Measurements from ENCODE around the gene HIGD1A.

Gene HIGD1A

DNA sequence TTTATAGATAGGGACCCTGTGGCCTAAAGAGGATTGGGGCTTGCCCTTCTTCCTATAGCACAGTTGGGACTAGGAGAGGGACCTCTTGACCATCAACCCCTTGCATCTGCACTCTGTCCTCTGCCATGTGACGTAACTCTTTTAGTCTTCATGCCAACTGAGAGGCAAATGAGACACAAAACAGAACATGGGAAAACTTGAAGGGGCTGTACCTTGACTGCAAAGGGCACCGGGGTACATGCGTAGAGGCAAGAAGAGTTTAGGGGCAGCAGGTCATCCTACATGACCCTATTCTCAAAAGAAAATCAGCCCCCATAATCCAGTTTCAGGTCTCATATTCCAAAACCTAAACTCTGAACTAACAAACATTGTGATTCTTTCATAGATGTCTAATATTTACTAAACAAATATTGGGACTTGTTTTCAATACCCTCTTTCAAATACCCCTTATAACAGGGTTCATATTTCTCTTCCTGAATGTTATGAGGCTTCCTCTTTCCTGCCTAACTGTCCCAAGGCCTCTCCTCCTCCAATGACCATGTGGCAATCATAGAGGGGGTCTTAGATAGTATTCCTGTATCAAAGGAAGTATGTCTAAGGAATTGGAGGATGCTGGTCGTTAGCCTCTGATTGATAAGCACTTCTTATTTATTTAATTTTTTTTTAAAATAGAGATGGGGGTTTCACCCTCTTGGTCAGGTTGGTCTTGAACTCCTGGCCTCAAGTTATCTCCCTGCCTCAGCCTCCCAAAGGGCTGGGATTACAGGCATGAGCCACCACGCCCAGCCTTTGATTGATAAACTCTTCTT is 25.5 kb upstream of the HIGD1A start:
- TF ChIP-seq, protein P1, sequence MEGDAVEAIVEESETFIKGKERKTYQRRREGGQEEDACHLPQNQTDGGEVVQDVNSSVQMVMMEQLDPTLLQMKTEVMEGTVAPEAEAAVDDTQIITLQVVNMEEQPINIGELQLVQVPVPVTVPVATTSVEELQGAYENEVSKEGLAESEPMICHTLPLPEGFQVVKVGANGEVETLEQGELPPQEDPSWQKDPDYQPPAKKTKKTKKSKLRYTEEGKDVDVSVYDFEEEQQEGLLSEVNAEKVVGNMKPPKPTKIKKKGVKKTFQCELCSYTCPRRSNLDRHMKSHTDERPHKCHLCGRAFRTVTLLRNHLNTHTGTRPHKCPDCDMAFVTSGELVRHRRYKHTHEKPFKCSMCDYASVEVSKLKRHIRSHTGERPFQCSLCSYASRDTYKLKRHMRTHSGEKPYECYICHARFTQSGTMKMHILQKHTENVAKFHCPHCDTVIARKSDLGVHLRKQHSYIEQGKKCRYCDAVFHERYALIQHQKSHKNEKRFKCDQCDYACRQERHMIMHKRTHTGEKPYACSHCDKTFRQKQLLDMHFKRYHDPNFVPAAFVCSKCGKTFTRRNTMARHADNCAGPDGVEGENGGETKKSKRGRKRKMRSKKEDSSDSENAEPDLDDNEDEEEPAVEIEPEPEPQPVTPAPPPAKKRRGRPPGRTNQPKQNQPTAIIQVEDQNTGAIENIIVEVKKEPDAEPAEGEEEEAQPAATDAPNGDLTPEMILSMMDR (IDR thresholded peaks at IDR 0.05; ENCODE audit: extremely low read depth, insufficient read depth, missing control alignments) = no peak
- no peak for DNase-seq (ENCODE audit: low spot score)
- in situ Hi-C loops (cut with MboI; ENCODE audit: low pct_unique_long_range_greater_than_20kb, low sequenced_read_pairs, unreplicated experiment) = no loop called here

- no peak for DNase-seq (ENCODE audit: low spot score)
- TF ChIP-seq, protein P1 (IDR thresholded peaks at IDR 0.05; ENCODE audit: extremely low read depth, insufficient read depth, missing control alignments) = no peak
- in situ Hi-C loops (cut with MboI; ENCODE audit: low pct_unique_long_range_greater_than_20kb, low sequenced_read_pairs, unreplicated experiment) = no loop called here
Observed at GRCh38 chr3:42829083-42829627, 24.9 kb upstream of the HIGD1A start.

- in situ Hi-C loops (cut with MboI; ENCODE audit: low pct_unique_long_range_greater_than_20kb, low sequenced_read_pairs, unreplicated experiment) = no loop called here
- no peak for DNase-seq (ENCODE audit: low spot score)
- TF ChIP-seq, protein P1 (IDR thresholded peaks at IDR 0.05; ENCODE audit: extremely low read depth, insufficient read depth, missing control alignments) = no peak
Observed at GRCh38 chr3:42827654-42828053, 23.4 kb upstream of the HIGD1A start.

GRCh38 chr3:42827023-42827422 is 22.7 kb upstream of the HIGD1A start:
- DNase-seq (ENCODE audit: low spot score) = no peak
- TF ChIP-seq, protein P1 (IDR thresholded peaks at IDR 0.05; ENCODE audit: extremely low read depth, insufficient read depth, missing control alignments) = no peak
- in situ Hi-C loops (cut with MboI; ENCODE audit: low pct_unique_long_range_greater_than_20kb, low sequenced_read_pairs, unreplicated experiment) = no loop called here

DNA sequence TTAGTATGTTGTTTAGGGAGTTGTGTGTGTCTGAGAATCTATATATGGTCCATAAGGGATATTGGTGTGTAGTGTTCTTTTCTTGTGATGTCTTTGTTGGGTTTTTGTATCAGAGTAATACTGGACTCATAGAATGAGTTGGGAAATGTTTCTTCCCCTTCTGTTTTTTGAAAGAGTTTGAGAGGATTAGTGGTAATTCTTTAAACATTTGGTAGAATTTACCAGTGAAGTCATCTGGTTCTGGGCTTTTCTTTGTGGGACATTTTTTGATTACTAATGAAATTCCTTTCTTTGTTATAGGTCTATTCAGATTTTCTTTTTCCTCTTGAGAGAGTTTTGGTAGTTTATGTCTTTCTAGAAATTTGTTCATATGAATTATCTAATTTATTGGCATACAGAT is 21.9 kb upstream of the HIGD1A start:
- in situ Hi-C loops (cut with MboI; ENCODE audit: low pct_unique_long_range_greater_than_20kb, low sequenced_read_pairs, unreplicated experiment) = no loop called here
- no peak for DNase-seq (ENCODE audit: low spot score)
- TF ChIP-seq, protein P1 (IDR thresholded peaks at IDR 0.05; ENCODE audit: extremely low read depth, insufficient read depth, missing control alignments) = no peak

DNA sequence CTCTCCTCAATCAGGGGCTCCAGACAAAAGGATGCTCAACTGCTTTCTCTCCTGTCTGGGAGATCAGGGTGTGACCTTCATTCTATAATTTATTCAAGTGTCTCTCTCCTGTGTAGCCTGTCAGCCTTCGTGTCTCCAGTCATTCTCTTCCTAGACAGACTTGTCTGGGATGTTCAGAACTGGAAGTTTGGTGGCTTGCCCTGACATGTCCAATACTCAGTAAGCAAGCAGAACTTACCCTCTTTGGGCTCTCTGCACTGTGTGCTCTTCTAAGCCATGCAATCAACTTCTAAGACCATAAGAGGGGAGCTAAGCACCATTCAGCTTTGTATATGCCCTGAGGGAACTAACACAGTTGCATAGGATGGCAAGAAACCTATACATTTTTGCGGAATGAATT is 19.1 kb upstream of the HIGD1A start:
- in situ Hi-C loops (cut with MboI; ENCODE audit: low pct_unique_long_range_greater_than_20kb, low sequenced_read_pairs, unreplicated experiment) = no loop called here
- TF ChIP-seq, protein P1 (IDR thresholded peaks at IDR 0.05; ENCODE audit: extremely low read depth, insufficient read depth, missing control alignments) = no peak
- no peak for DNase-seq (ENCODE audit: low spot score)

Measured in GM13977 (cell line).